DOHH2 (cell line): ENCODE results near the gene TIPIN.
A peak's percentile ranks its signal among the peaks of the same experiment; 100 is the strongest.
"Not testable (repeated sequence)": the region's sequence is repeated elsewhere in the genome, so short reads cannot be mapped to it uniquely, and the experiment has no call there.

ENCODE experiments used
- H3F3A ChIP-seq: fragments of 200-600 bp; sonication (generic), shearing (Covaris generic); 2 replicates; pipeline ENCODE4 v1.6.0; 2016; ENCODE audit warnings: antibody characterized with exemption, mild to moderate bottlenecking; ENCODE audit not compliant: control insufficient read depth, insufficient read depth
- H3K27ac ChIP-seq: fragments of 200-600 bp; sonication (generic); 2 replicates; pipeline ENCODE4 v1.5.1; 2014; ENCODE audit warnings: low read depth, mild to moderate bottlenecking, low read length, moderate library complexity
- H3K27me3 ChIP-seq: fragments of 200-600 bp; sonication (generic); 2 replicates; pipeline ENCODE4 v1.6.1; 2014; ENCODE audit warnings: mild to moderate bottlenecking, low read length, mixed read lengths; ENCODE audit not compliant: control insufficient read depth
- H3K36me3 ChIP-seq: fragments of 200-600 bp; sonication (generic); 2 replicates; pipeline ENCODE4 v1.6.1; 2014; ENCODE audit warnings: mild to moderate bottlenecking, low read length, moderate library complexity, mixed read lengths; ENCODE audit not compliant: control insufficient read depth
- H3K4me1 ChIP-seq: fragments of 200-600 bp; sonication (generic); 2 replicates; pipeline ENCODE4 v1.6.1; 2014; ENCODE audit warnings: mild to moderate bottlenecking, low read length, mixed read lengths; ENCODE audit not compliant: control insufficient read depth
- H3K4me2 ChIP-seq: fragments of 200-600 bp; sonication (generic); 2 replicates; pipeline ENCODE4 v1.6.0; 2014; ENCODE audit warnings: mild to moderate bottlenecking, low read length, moderate library complexity
- H3K4me3 ChIP-seq: fragments of 200-600 bp; sonication (generic); 2 replicates; pipeline ENCODE4 v1.5.1; 2014; ENCODE audit warnings: mild to moderate bottlenecking, low read length, mixed read lengths
- H3K79me2 ChIP-seq: fragments of 200-600 bp; sonication (generic); 2 replicates; pipeline ENCODE4 v1.6.1; 2014; ENCODE audit warnings: mild to moderate bottlenecking, low read length, mixed read lengths; ENCODE audit not compliant: control insufficient read depth
- H3K9me2 ChIP-seq: fragments of 200-600 bp; sonication (generic); replicated peaks from 2 replicates; pipeline ENCODE4 v1.6.1; 2014; ENCODE audit warnings: mild to moderate bottlenecking, low read length, mixed read lengths; ENCODE audit not compliant: control insufficient read depth
- H3K9me3 ChIP-seq: fragments of 200-600 bp; sonication (generic); 2 replicates; pipeline ENCODE4 v1.6.1; 2014; ENCODE audit warnings: antibody characterized with exemption, low read length, mixed read lengths; ENCODE audit not compliant: control insufficient read depth, insufficient read depth
- H4K20me1 ChIP-seq: fragments of 200-600 bp; sonication (generic); 2 replicates; pipeline ENCODE4 v1.6.0; 2014; ENCODE audit warnings: low read depth, mild to moderate bottlenecking, antibody characterized with exemption, low read length, moderate library complexity; ENCODE audit not compliant: control insufficient read depth, insufficient read depth
- EZH2phosphoT487 ChIP-seq: fragments of 200-600 bp; sonication (generic); IDR thresholded peaks from 2 replicates; pipeline ENCODE4 v1.6.1; 2017; ENCODE audit warnings: borderline replicate concordance, mild to moderate bottlenecking, antibody characterized with exemption, low read length, moderate library complexity, mixed read lengths
- TF ChIP-seq, protein P1 (sequence below): fragments of 200-600 bp; sonication (generic); IDR thresholded peaks from one replicate; pipeline ENCODE4 v1.5.1; 2014; ENCODE audit warnings: antibody characterized with exemption, mild to moderate bottlenecking, low read depth, low read length; ENCODE audit not compliant: poor library complexity, severe bottlenecking

TIPIN gene

DNA sequence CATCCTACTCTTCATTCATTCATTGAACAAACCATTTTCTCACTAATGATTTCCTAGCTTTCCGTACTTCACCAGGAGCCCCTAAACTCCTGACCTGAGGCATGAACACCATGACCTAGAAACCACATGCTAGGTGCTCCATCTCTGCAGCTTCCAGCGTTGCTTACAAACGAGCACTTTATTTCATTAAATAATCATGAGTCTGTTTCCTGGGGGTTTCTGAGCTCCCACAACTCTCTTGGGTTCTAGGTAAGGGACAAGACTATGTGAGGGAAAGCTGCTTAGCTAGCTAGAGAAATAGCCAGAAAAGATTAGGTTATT is 31.5 kb upstream of the TIPIN start:
- Histone ChIP-seq H3K36me3 (peaks cover 49% of the 10 kb centered on the region), H3K9me3 (no peaks in the 10 kb centered on the region), H3F3A (peaks cover 26% of the 10 kb centered on the region), H3K27me3 (no peaks in the 10 kb centered on the region), H3K9me2 (no peaks in the 10 kb centered on the region), H3K79me2 (peaks cover 75% of the 10 kb centered on the region), H3K4me3 (peak overlapping the region; percentile 86), H4K20me1 (peaks cover 16% of the 10 kb centered on the region; the same call in 1 of the 2 replicates), H3K27ac (peak overlapping the region; percentile 87), H3K4me1 (peaks cover 52% of the 10 kb centered on the region), H3K4me2 (peak overlapping the region; percentile 71)
- TF ChIP-seq, protein P1, sequence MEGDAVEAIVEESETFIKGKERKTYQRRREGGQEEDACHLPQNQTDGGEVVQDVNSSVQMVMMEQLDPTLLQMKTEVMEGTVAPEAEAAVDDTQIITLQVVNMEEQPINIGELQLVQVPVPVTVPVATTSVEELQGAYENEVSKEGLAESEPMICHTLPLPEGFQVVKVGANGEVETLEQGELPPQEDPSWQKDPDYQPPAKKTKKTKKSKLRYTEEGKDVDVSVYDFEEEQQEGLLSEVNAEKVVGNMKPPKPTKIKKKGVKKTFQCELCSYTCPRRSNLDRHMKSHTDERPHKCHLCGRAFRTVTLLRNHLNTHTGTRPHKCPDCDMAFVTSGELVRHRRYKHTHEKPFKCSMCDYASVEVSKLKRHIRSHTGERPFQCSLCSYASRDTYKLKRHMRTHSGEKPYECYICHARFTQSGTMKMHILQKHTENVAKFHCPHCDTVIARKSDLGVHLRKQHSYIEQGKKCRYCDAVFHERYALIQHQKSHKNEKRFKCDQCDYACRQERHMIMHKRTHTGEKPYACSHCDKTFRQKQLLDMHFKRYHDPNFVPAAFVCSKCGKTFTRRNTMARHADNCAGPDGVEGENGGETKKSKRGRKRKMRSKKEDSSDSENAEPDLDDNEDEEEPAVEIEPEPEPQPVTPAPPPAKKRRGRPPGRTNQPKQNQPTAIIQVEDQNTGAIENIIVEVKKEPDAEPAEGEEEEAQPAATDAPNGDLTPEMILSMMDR = no peak
- TF ChIP-seq EZH2phosphoT487 = no peak

DNA sequence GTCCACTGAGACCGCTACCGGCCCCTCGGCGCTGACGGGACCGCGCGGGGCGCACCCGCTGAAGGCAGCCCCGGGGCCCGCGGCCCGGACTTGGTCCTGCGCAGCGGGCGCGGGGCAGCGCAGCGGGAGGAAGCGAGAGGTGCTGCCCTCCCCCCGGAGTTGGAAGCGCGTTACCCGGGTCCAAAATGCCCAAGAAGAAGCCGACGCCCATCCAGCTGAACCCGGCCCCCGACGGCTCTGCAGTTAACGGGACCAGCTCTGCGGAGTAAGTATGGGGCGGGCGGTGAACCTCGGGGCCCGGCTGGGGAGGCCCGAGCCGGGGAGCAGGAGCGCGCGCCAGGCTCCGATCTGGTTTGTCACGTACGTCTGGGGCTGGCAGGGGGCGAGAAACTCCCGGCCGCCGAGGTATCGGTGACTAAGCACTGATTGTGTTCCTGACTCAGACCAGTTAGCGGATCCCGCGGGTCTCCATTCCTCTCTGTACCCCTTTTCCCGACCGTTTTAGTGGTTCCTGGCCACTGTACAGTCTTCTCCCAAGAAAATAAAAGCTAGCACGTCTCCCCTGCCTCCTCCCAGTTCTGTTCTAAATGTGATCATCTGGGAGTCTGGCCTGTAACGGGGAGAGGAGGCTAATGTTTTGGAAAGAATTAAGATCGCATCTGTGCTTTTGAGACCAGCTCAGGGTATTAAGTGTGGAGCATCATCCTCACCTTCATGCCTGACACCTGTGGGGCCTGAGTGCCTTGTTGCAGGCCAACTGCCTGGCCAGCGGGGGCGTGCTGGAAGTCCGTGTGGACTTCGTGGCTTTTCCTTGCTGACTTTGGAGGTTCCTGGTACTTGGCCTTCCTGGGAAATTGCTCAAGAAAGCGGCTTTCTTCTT is 30.9 kb upstream of the TIPIN start:
- Histone ChIP-seq H3K9me3 (no peaks in the 10 kb centered on the region), H3F3A (peaks cover 26% of the 10 kb centered on the region), H3K27me3 (no peaks in the 10 kb centered on the region), H3K4me1 (peaks cover 47% of the 10 kb centered on the region), H3K4me3 (peak overlapping the region; percentile 86), H3K9me2 (no peaks in the 10 kb centered on the region), H3K27ac (peak overlapping the region; percentile 87), H3K4me2 (peak overlapping the region; percentile 71), H3K79me2 (peaks cover 69% of the 10 kb centered on the region), H3K36me3 (peaks cover 45% of the 10 kb centered on the region), H4K20me1 (peaks cover 12% of the 10 kb centered on the region; the same call in 1 of the 2 replicates)
- no peak for TF ChIP-seq EZH2phosphoT487
- TF ChIP-seq, protein P1 = peak; percentile 55

- H3K9me3 ChIP-seq = no peaks in the 10 kb centered on the region
- peak within 1 kb of the TSS; percentile 87 for H3K27ac ChIP-seq
- peaks cover 60% of the 10 kb centered on the region for H3K79me2 ChIP-seq
- H3K4me2 ChIP-seq = peak within 1 kb of the TSS; percentile 71
- no peaks in the 10 kb centered on the region for H3K9me2 ChIP-seq
- no peaks in the 10 kb centered on the region for H3K27me3 ChIP-seq
- peaks cover 38% of the 10 kb centered on the region for H3K4me1 ChIP-seq
- H3K4me3 ChIP-seq = peak within 1 kb of the TSS; percentile 86
- H3F3A ChIP-seq = peaks cover 26% of the 10 kb centered on the region
- H4K20me1 ChIP-seq = peaks cover 7% of the 10 kb centered on the region; the same call in 1 of the 2 replicates
- TF ChIP-seq EZH2phosphoT487 = no peak
- TF ChIP-seq, protein P1 = peak; percentile 81
- peaks cover 37% of the 10 kb centered on the region for H3K36me3 ChIP-seq
Measured at GRCh38 chr15:66386204-66387123, 30.0 kb upstream of the TIPIN start, which contains the start of gene MAP2K1. MAP2K1 (plus strand) TSS chr15:66386912; CDS start chr15:66387348, 436 bp downstream.

DNA sequence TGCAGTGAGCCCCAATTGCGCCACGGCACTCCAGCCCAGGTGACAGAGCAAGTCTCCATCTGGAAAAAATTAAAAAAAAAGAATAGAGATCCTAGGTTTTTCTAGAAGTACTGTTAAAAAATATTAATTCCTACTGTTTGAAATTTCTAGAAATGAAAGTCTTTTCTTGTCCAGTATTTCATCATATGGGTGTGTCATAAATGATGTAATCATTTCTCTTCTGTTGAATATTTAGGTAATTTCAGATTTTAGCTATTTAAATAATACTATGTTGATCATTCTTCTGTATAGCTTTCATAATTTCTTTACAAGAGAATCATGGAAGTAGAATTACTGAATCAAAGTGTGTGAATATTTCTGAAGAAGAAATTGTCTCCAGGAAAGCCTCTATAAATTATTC is 24.9 kb upstream of the TIPIN start:
- not testable (repeated sequence) for H3F3A ChIP-seq, H3K4me2 ChIP-seq, H4K20me1 ChIP-seq, H3K27me3 ChIP-seq, H3K36me3 ChIP-seq, H3K9me3 ChIP-seq, H3K4me1 ChIP-seq, H3K9me2 ChIP-seq, H3K27ac ChIP-seq, H3K4me3 ChIP-seq
- H3K79me2 ChIP-seq = peaks cover 11% of the 10 kb centered on the region
